NCI-H345 treated with DMSO at 0.1 percent for 48 hours (cell line): ENCODE data around the gene UBE2D2.
"Not testable (repeated sequence)": the region's sequence is repeated elsewhere in the genome, so short reads cannot be mapped to it uniquely, and the experiment has no call there.

Experiments used
- DNase-seq: peaks from one replicate; lab custom pipeline; 2025; ENCODE audit not compliant: unreplicated experiment; lab: John Stamatoyannopoulos, UW

Gene UBE2D2

GRCh38 chr5:139560752-139561654 is at the start of gene UBE2D2:
UBE2D2 (plus strand) TSS chr5:139561339; CDS start chr5:139561792, 453 bp downstream.
- DNase-seq = peak; percentile 90

GRCh38 chr5:139512786-139513390 is 48.3 kb upstream of the UBE2D2 start:
- DNase-seq = no peak

- DNase-seq = peak; percentile 68
Measured at GRCh38 chr5:139513434-139513833, 47.7 kb upstream of the UBE2D2 start.

GRCh38 chr5:139513852-139514485 is 47.2 kb upstream of the UBE2D2 start:
- no peak for DNase-seq

DNA sequence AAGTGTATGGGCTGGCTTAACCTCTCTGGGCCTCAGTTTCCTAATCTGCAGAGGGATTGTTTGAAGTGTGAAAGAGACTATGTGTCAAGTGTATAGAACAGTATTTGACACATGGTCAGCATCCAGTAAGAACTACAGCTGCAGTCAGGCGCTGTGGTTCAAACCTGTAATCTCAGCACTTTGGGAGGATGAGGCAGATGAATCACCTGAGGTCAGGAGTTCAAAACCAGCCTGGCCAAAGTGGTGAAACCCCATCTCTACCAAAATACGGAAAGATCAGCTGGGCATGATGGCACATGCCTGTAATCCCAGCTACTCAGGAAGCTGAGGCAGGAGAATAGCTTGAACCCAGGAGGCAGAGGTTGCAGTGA is 46.7 kb upstream of the UBE2D2 start:
- DNase-seq = no peak

GRCh38 chr5:139517683-139518564 is 43.2 kb upstream of the UBE2D2 start:
- DNase-seq = peak; percentile 83

- DNase-seq = no peak
Measured at GRCh38 chr5:139523635-139524445, 37.3 kb upstream of the UBE2D2 start.

- no peak for DNase-seq
Measured at GRCh38 chr5:139524446-139524845, 36.7 kb upstream of the UBE2D2 start.

- no peak for DNase-seq
Measured at GRCh38 chr5:139524940-139525585, 36.1 kb upstream of the UBE2D2 start.

DNA sequence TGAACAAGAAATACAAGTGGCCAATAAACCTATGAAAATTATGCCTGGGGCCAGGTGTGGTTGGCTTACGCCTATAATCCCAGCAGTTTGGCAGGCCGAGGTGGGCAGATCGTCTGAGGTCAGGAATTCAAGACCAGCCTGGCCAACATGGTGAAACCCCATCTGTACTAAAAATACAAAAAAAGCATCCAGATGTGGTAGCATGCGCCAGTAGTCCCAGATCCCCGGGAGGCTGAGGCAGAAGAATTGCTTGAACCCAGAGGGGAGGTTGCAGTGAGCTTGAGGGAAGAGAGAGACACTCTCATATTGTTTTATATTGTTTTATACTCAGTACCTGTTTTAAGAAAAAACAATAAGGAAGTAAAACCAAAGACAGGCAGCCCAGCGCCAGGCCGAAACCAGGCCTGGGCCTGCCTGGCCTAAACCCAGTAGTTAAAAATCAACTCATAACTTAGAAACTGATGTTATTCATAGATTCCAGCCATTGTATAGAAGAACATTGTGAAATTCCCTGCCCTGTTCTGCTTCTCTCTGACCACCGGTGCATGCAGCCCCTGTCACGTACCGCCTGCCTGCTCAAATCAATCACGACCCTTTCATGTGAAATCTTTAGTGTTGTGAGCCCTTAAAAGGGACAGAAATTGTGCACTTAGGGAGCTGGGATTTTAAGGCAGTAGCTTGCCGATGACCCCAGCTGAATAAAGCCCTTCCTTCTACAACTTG is 35.4 kb upstream of the UBE2D2 start:
- DNase-seq = not testable (repeated sequence)

DNA sequence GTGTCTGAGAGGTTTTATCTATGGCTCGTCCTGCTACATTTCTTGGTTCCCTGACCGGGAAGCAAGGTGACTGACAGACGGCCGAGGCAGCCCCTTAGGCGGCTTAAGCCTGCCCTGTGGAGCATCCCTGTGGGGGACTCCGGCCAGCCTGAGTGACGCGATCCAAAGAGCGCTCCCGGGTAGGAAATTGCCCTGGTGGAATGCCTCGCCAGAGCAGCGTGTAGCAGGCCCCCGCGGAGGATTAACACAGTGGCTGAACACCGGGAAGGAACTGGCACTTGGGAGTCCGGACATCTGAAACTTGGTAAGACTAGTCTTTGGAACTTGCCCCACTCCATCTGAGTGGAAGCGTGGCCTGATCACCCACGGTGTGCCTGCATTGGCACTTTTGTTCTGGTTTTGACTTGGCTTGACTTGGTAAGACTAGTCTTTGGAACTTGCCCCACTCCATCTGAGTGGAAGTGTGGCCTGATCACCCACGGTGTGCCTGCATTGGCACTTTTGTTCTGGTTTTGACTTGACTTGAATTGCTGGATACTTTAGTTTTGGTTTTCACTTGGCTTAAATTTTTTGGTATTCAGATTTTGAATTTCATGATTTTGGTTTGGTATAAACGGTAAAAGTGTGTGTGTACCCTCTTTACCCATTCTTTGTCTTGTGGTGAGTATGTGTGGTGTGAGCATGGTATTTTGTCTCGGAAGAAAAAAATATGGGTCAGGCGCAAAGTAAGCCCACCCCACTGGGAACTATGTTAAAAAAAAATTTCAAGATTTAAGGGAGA is 34.6 kb upstream of the UBE2D2 start:
- DNase-seq = not testable (repeated sequence)

DNA sequence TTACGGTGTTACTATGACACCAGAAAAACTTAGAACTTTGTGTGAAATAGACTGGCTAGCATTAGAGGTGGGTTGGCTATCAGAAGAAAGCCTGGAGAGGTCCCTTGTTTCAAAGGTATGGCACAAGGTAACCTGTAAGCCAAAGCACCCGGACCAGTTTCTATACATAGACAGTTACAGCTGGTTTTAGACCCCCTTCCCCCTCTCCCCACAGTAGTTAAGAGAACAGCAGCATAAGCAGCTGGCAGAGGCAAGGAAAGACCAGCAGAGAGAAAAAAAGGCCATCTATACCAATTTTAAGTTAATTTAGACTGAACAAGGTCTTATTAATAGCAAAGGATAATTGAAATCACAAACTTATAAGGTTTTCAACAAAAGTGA is 34.1 kb upstream of the UBE2D2 start:
- not testable (repeated sequence) for DNase-seq

GRCh38 chr5:139527896-139528467 is 33.2 kb upstream of the UBE2D2 start:
- DNase-seq = not testable (repeated sequence)

GRCh38 chr5:139528695-139529094 is 32.4 kb upstream of the UBE2D2 start:
- not testable (repeated sequence) for DNase-seq

DNA sequence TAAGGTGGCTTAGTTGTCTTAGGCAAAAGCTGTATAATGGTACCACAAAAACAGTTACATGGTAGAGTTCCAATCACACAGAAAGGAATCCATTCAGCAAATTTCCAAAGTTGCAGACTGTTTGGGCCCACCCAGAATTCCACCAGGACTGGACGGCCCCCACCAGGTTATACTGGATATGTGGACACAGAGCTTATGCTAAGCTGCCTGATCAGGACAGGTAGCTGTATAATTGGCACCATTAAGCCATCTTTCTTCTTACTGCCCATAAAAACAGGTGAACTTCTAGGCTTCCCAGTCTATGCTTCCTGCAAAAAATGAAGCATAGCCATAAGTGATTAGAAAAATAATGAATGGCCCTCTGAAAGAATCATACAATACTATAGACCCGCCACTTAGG is 31.1 kb upstream of the UBE2D2 start:
- DNase-seq = not testable (repeated sequence)

GRCh38 chr5:139531772-139532169 is 29.4 kb upstream of the UBE2D2 start:
- no peak for DNase-seq

GRCh38 chr5:139543423-139543991 is 17.6 kb upstream of the UBE2D2 start:
- DNase-seq = no peak
